Gastroesophageal sphincter (tissue), 4 donors: Measurements from ENCODE around the gene GALNT17. TPM values are rescaled to one million over a fixed set of nuclear protein-coding genes. Genes with fewer than 3 reads are reported as not detected.
A peak's percentile ranks its signal among the peaks of the same experiment; 100 is the strongest.
"Not testable (repeated sequence)": the region's sequence is repeated elsewhere in the genome, so short reads cannot be mapped to it uniquely, and the experiment has no call there.

Experiments used
- ATAC-seq: fragments of 150-250 bp; one replicate; pipeline ENCODE4 v1.9.1; 2016; ENCODE audit warnings: mild to moderate bottlenecking, moderate library complexity
- H3K27ac ChIP-seq, 4 donors: fragments of 200-600 bp; sonication (generic) in 3 of 4; 1 replicate in 3 of 4; 2 replicates in 1 of 4; pipeline ENCODE4 v1.5.1; 2016 to 2019
- H3K27me3 ChIP-seq: fragments of 200-600 bp; sonication (generic); one replicate; pipeline ENCODE4 v1.5.1; 2019
- H3K36me3 ChIP-seq, 2 donors: fragments of 200-600 bp; sonication (generic); one replicate each; pipeline ENCODE4 v1.5.1; 2019; ENCODE audit warnings: control low read depth in 1 of 2
- H3K4me1 ChIP-seq, 3 donors: fragments of 200-600 bp; sonication (generic); 1 replicate in 2 of 3; 2 replicates in 1 of 3; pipeline ENCODE4 v1.5.1; 2016 to 2019; ENCODE audit warnings: control low read depth in 2 of 3
- H3K4me3 ChIP-seq, 2 donors: fragments of 200-600 bp; sonication (generic); one replicate each; pipeline ENCODE4 v1.5.1; 2019; ENCODE audit warnings: mild to moderate bottlenecking in 1 of 2, moderate library complexity in 1 of 2
- H3K9me3 ChIP-seq, 3 donors: fragments of 200-600 bp; sonication (generic); one replicate each; pipeline ENCODE4 v1.5.1; 2017 to 2019; ENCODE audit warnings: control low read depth in 2 of 3
- CTCF ChIP-seq, 4 experiments: fragments of 200-600 bp in 2 of 4; fragments of 450-650 bp in 2 of 4; sonication (generic) in 1 of 4; IDR thresholded peaks; one replicate each; pipeline ENCODE4 v1.5.1; 2017 to 2019; ENCODE audit warnings: antibody characterized with exemption in 4 of 4, mild to moderate bottlenecking in 2 of 4, moderate library complexity in 2 of 4
- EP300 ChIP-seq: sonication (generic); formaldehyde crosslinking; IDR thresholded peaks from one replicate; pipeline ENCODE4 v1.6.1; 2017; ENCODE audit warnings: antibody characterized with exemption, mild to moderate bottlenecking
- POLR2A ChIP-seq, 2 donors: fragments of 450-650 bp; IDR thresholded peaks; one replicate each; pipeline ENCODE4 v1.6.1; 2017; ENCODE audit warnings: antibody characterized with exemption in 2 of 2, mild to moderate bottlenecking in 2 of 2, moderate library complexity in 1 of 2
- POLR2AphosphoS5 ChIP-seq: sonication (generic); formaldehyde crosslinking; IDR thresholded peaks from one replicate; pipeline ENCODE4 v1.6.1; 2017; ENCODE audit warnings: antibody characterized with exemption
- WGBS, 2 donors: methylation state at CpG; one replicate each; pipeline ENCODE4 v1.1.5; 2018; ENCODE audit warnings: low coverage in 1 of 2; 5-methylcytosine and 5-hydroxymethylcytosine counted together
- total RNA-seq, 4 donors: library from RNA; depleted of rRNA; stranded (reverse); fragments of >200 nt; gene quantifications; one replicate each; pipeline ENCODE4 v1.1.0, GENCODE V29; 2016

GALNT17 gene
- total RNA-seq, 4 donors from 2014 or later = 16.7 to 93.2 (median 34.8) TPM

GRCh38 chr7:71735961-71736556 lies 604.1 kb downstream of the GALNT17 start:
- H3K9me3 ChIP-seq = no peaks in the 10 kb centered on the region
- no peak overlapping the region for H3K27ac ChIP-seq
- TF ChIP-seq POLR2A (IDR thresholded peaks at IDR 0.05) (no peak), EP300 (no peak), POLR2AphosphoS5 (no peak), CTCF (IDR thresholded peaks at IDR 0.05) (peak; percentile 78 to 91 (median 83))
- no peak for ATAC-seq
- WGBS, 2 donors = 15 to 63% methylated on average over 3 to 4 of the region's 7 CpGs
- no peak overlapping the region for H3K4me3 ChIP-seq
- peaks cover 0 to 7% (median 0%) of the 10 kb centered on the region in 3 donors for H3K4me1 ChIP-seq
- peaks cover 12% of the 10 kb centered on the region for H3K27me3 ChIP-seq
- no peaks in the 10 kb centered on the region for H3K36me3 ChIP-seq

- ATAC-seq, H3K4me3 ChIP-seq, H3K36me3 ChIP-seq, H3K9me3 ChIP-seq, H3K27ac ChIP-seq, H3K4me1 ChIP-seq: not testable (repeated sequence)
- no CpG with 5 or more reads among the region's 42 CpGs for WGBS, 2 donors
- peaks cover 12% of the 10 kb centered on the region for H3K27me3 ChIP-seq
Observed at GRCh38 chr7:71737931-71738540, 606.1 kb downstream of the GALNT17 start.

DNA sequence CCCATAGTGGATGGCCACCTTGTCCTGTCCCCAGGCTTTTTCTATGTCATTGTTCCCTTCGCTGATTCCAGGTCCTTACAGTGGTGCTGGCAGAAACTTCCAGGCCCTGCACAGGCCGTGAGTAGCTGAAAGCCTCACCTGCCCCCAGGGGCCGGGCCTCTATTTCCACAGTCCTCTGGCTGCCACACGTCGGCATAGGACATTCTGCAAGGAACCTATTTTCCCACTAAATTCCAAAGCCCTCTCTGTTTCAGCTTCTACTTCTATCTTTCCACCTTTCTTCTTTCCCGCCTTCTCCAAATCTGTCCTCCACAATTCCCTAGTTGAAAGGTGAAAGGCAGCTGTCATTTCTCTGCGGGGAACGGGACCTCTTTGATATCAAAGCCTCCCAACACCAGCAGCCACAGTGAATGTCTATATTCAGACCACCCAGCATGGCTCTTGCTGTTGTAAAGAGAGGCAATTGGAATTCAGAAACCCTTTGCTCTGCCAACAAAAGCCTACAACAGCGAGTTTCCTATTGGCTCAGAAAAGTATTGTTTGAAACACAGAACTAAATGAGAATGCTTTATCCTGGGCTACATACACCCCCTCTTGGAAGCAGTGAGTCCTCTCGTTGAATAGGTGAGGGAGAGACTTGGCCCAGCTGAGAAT lies 607.7 kb downstream of the GALNT17 start:
- H3K9me3 ChIP-seq = no peaks in the 10 kb centered on the region
- no peaks in the 10 kb centered on the region for H3K4me1 ChIP-seq
- H3K4me3 ChIP-seq = no peak overlapping the region
- TF ChIP-seq POLR2A (IDR thresholded peaks at IDR 0.05) (no peak), POLR2AphosphoS5 (no peak), CTCF (IDR thresholded peaks at IDR 0.05) (no peak), EP300 (no peak)
- H3K36me3 ChIP-seq = no peaks in the 10 kb centered on the region
- no peak for ATAC-seq
- WGBS, 2 donors = 60 to 68% methylated on average over 2 to 10 of the region's 10 CpGs
- H3K27me3 ChIP-seq = peaks cover 9% of the 10 kb centered on the region
- no peak overlapping the region for H3K27ac ChIP-seq

- H3K27ac ChIP-seq = no peak overlapping the region
- no peaks in the 10 kb centered on the region for H3K36me3 ChIP-seq
- H3K4me3 ChIP-seq = no peak overlapping the region
- H3K4me1 ChIP-seq = no peaks in the 10 kb centered on the region
- no peak for ATAC-seq
- TF ChIP-seq CTCF (IDR thresholded peaks at IDR 0.05) (no peak), EP300 (no peak), POLR2AphosphoS5 (no peak), POLR2A (IDR thresholded peaks at IDR 0.05) (no peak)
- peaks cover 5% of the 10 kb centered on the region for H3K27me3 ChIP-seq
- 90 to 93% methylated on average over 3 to 5 of the region's 5 CpGs for WGBS, 2 donors
- no peaks in the 10 kb centered on the region for H3K9me3 ChIP-seq
Observed at GRCh38 chr7:71740174-71740560, 608.2 kb downstream of the GALNT17 start.

DNA sequence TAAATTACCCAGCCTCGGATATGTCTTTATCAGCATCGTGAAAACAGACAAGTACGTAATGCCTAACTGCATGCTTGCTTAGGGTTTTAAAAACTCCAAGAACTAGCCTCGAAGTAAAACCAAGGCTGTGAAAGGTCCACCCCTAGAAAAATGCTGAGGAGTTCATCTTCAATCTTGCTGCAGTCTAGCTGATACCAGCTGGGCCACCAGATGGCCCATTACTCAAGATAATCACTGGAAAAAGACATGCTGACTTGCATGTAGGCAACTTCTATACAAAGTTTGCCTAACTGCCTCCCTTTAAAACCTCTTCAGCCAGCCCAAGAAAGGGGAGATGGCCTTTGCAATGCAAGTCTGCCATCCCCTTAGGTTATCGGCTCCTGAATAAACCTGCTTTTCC lies 614.1 kb downstream of the GALNT17 start:
- Histone ChIP-seq H3K4me1 (no peaks in the 10 kb centered on the region), H3K27ac (no peak overlapping the region), H3K9me3 (peaks cover 0 to 16% (median 0%) of the 10 kb centered on the region in 3 donors), H3K27me3 (peaks cover 14% of the 10 kb centered on the region), H3K36me3 (no peaks in the 10 kb centered on the region), H3K4me3 (no peak overlapping the region)
- TF ChIP-seq POLR2AphosphoS5 (no peak), CTCF (IDR thresholded peaks at IDR 0.05) (no peak), POLR2A (IDR thresholded peaks at IDR 0.05) (no peak), EP300 (no peak)
- WGBS, 2 donors = 80 to 100% methylated on average over 4 to 5 of the region's 5 CpGs
- no peak for ATAC-seq
